GM21423 (cell line): ENCODE data around the gene HOXB5.

ENCODE experiments used
- ATAC-seq: cut with Tn5 transposase; IDR thresholded peaks from one replicate; pipeline ENCODE4 v1.9.1; 2021; ENCODE audit warnings: mild to moderate bottlenecking, moderate library complexity; ENCODE audit not compliant: unreplicated experiment

The HOXB5 gene

DNA sequence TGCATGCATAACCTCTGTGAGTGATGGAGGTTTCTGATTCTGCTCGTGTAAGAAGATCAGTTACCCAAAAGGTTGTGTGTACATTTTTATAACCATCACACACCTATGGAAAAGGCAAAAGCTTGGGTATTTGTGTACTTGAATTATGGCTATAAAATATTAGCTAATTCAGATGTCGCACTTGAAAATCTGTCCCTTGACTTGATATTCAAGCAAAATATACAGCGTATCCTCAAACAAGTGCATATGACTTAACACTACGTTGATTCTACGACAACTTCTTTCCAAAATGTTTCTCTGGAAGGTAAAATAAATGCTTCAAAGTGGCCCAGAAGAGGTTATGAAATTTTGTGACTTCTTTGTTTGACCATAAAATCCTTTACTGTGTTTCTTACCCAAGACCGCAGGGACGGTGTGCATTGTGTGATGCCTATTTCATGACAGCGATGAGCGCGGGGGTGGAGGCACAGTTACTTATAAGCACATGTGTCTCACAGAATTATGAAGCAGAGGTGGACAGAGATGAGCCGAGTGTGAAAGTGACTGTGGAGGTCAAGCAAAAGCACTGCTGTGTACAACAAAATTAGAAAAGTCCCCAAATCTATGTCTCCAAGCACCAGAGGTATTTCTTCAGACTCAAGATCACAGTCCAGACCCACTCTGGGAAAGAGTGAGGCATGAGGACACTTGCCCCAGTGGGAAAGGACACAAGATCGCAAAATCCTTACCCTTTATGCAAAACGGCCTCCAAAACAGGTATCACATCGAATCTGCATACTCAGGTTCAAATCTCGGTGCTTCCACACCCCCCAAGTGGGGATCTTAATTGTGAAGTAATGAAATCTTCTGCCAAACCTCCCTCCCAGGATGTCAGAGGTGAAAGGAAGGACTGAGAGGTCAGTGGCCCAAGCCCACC, 36.7 kb upstream of the HOXB5 start:
- no peak for ATAC-seq

DNA sequence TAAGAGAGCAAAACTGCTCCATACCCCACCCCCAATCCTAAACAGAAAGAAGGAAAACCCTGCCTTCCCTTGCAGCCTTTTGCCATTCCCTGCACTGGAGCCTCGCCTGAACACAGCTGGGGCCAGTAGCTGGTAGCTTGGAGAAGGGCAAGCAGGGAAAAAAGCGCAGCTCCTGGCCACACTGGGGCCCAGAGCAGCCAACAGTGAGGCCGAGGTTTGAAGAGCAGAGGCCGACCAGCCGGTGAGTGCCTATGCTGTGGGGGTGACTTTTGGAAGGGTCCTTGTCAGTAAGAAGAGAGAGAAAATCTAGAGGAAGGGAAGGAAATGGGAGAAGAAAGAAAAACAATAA, 35.8 kb upstream of the HOXB5 start:
- ATAC-seq: no peak

DNA sequence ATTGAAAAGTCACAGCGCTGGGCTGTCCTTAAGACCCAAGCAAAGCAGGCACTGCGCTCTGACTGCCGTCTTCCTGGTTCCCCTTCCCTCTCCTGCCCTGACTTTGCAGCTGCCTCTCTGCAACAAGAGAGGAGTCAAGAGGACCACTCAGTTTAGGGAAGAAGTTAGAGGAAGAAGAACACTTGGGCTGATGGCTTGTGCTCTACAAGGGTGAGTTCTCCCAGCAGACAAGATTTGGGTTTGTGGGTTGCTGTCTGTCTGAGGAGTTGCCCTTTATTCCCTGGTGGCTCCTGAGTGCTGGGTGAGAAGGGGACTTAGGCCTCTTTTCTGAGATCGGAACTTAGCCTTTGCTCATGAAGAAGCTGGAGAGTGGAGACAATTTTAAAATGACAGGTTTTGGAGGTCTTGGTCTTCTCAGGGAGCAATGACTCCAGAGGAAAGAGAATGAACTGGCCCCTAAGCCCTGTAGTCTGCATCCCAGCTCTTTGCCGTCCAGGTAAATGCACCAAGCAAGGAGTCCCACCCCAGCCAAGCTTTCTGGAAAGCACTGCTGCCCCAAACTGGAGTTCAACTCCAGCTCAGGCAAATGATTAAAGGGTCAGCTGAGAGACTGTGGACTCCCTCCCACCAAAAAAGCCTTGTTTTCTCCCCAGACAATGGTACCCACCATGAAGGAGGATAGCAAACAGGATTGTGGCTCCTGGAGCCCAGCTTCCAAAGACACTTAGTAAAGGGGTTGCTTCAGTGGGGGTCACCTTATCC, 35.3 kb upstream of the HOXB5 start:
- no peak for ATAC-seq

DNA sequence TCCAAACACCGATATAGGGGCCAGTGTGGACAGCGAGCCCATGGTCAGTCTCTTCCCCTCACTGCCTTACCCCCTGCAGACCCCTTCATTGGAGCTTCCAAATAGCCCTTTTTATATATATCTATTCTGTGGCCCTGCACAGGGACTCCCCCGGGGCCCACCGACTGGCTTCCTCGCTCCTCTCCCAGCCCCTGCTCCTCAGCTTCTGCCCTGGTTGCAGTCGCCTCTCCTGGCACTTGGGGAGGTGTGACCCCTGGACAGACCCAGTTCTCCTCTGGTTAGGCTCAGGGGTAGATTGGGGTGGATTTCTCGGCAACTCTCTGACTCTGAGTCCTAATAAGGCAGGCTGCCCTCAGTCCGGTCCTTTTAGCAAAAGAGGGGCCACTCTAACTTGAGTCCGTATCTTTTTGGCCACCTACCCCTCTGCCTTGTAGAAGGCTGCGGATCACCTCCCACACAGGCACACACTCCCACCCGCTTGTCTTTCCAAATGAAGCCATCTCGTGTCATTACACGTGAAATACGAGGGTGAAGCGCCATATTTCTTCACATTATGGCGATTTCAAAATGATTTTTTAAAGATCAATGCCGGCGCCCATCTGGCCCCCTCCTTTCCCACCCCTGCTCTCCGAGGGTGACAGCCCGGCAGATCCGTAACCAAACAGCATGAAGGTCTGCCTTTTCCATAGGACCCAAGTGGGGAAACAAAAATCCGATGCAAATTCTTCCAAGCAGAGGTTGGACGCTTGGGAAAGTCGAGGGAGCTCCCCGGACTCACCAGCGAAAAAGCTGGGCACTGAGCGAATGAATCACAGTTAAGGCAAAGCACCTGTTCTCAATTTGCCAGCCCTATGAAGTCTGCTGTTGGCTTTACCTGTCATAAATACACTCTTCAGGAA, 34.3 kb upstream of the HOXB5 start:
- ATAC-seq: no peak

DNA sequence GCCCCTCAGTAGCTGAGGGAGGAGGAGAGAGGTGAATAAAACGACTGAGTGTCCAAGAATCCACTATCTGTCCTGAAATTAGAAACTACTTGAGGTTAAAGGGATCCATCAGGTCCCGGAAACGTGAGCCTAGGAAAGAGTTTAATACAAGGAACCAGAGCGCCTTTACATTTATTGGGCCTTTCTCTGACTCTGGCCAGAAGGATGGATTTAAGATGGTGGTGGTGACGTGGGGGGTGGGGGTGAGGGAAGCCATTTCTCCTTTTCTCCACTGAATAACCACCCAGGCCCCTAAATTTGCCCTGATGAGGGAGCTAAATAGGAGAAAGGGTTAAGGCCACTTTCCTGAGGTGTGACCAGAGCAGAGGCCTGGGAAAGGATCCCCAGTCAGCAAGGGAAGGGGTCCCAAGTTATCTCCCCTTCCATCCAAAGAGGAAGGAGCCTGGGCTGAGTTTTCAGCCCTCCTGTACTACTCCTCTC, 33.6 kb upstream of the HOXB5 start:
- no peak for ATAC-seq

DNA sequence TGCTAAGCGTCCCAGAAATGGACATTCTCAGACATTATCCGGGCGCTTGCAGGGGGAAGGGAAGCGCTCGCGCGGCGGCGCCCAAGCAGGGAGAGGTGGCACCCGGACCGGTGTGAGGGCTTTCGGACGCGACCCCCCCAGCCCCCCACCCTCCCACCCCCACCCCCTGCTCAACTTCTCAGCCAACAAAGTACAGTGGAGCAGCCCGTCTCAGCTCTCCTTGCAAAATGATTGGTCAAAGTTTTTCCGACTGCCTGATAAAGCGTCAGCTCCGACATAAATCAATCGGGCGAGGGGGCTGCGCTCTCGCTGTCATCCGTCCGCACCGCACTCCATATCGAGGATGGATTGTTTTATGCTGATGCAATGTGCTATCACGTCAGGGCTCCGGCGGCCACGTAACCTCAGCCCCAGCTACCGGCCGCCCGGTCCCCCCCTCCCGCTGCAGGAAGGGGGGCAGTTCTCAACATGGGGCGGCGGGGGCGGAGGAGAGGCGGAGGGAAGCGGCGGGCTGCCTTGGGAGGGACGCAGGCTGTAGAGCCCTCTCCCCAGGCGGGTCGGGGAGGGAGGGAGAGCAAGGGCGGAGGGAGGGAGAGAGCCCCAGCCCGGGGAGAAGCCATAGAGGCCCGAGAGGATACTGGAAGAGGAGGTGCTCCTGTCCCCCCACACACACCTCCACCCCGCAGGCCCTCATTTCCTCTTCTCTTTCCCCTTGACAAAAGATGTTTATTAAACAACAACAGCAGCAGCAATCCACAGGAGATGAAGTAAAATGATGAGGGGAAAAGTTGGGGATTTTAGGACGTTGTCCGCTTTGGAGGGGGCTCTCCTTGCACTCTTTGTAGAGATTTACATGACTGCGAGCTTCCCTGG, 32.9 kb upstream of the HOXB5 start, which contains the start of gene HOXB9:
HOXB9 (minus strand) TSS at position 114 of the 873 bp plus-strand sequence; CDS start at position 25, 89 bp downstream.
- ATAC-seq: no peak

DNA sequence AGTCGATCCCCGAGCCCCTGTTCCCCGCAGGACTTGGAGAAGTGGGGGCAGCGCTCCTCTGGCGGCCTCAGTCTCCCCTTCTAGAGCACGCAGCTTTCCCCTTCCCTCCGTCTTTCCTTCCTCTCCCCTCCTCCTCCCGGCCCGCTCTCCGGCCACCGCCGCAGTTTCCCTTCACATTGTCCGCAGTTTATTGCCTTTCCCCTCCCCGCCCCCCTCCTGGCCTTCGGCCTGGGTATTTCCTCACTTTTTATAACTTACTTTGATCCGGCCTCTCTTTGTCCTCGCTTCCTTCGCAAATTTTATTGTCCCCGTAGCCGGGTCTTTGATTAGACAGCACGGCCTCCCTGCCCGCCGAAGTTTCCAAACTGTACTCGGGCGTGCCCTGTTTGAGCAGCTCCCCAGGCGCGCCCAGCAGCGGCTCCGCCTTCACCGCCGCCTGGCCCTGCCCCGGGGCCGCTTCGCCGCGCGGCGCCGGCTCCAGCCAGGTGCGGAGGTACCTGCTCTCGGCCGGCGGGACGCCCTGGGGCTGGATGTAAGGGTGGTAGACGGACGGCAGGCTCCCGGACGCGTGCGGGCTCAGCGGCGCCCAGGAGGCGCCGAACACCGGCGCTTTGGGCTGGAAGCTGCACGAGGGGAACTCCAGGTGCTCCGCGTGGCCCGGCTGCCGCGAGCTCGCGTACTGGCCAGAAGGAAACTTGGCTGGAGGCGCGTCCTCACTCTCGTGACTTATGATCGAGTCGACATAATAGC, 32.1 kb upstream of the HOXB5 start:
- no peak for ATAC-seq

DNA sequence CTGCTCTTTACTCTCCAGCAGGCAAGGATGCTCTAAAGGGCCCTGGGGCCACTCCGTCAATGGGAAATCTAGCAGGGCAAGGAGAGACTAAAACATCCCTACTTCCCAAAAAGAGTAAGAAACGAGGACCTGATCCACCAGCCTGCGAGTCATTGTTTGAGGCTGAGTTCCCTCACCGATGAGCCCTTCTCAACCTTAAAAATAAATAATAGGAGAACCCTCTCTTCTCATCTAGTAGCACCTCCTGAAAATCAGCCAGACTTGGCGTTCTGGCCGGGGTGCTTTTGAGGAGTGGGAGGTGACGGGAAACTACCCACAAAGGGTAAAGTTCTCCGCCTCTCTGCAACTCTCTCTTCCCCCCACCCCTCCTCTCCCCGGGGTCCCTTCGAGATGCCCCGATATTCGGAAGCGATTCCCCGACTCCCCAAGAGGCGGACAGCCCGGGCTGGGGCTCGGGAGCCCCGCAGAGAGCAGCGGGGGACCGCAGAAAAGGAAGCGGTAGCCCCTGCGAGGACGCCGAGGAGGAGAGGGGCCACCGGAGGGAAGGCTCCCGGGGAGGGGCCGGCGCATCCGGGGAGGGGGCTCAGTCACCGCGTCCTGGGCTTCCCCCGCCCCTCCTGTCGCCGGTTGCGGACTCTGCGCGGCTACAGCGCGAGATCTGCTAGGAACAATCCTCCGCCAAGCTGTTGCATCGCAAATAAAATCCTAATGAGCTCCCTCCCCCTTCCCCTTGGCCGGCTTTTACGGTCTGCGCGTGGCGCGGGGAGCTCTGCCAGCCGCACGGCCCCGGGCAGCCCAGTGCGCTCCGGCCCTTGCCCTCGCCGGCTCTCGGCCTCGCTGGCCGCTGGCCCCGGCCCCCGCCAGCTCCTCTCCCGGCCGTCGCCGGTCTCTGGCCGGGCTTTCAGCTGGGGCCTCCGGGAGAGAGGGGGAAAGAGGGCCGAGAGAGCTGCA, 31.2 kb upstream of the HOXB5 start:
- no peak for ATAC-seq

DNA sequence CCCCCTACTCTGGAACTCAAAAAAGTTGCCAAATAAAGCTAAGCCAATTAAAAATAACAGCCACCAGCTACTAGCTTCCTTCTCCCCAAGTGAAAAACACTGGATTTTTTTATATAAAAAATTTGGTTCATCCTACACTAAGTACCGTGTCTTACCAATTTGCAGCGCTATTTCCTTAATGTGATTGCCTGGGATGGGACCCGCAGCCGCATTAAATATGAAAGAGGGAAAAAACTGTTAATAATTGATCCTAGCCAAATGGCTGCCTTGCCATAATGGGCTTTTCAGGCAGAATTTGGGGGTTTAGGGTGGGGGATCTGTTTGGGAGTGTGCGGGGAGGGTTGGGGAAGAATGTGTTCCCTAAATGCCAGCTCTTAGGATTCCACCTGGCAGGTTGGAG, 30.5 kb upstream of the HOXB5 start:
- ATAC-seq: no peak

DNA sequence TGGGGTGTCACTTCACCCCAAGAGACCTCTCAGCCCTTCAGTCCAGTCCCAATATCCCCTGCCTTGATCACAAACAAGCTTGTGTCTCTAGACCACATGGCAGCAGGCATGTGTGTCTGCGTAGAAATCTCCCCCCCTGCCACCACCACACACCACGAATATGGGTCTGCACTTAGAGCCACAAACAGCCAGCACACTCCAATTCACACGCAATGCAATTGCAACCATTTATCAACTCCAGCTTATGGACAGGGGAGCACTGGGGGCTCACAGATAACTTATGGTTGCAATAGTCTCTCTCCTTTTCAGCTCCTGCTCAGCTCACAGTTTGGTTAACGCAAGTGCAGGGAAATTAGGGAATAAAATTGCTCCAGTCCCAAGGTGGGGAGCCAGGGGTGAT, 30.0 kb upstream of the HOXB5 start:
- no peak for ATAC-seq

DNA sequence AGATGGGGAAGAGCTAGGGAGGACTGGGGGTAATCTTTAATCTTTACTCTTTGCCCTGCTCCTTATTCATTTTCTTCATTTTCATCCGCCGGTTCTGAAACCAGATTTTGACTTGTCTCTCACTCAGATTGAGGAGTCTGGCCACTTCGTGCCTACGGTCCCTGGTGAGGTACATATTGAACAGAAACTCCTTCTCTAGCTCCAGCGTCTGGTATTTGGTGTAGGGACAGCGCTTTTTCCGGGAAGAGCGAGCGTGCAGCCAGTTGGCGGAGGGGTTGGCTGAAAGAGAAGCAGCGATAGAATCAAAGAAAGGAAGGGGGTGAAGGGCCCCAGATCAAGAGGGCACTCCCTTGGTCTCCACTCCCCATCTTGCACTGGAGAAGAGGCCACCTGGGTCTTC, 29.3 kb upstream of the HOXB5 start:
- no peak for ATAC-seq

DNA sequence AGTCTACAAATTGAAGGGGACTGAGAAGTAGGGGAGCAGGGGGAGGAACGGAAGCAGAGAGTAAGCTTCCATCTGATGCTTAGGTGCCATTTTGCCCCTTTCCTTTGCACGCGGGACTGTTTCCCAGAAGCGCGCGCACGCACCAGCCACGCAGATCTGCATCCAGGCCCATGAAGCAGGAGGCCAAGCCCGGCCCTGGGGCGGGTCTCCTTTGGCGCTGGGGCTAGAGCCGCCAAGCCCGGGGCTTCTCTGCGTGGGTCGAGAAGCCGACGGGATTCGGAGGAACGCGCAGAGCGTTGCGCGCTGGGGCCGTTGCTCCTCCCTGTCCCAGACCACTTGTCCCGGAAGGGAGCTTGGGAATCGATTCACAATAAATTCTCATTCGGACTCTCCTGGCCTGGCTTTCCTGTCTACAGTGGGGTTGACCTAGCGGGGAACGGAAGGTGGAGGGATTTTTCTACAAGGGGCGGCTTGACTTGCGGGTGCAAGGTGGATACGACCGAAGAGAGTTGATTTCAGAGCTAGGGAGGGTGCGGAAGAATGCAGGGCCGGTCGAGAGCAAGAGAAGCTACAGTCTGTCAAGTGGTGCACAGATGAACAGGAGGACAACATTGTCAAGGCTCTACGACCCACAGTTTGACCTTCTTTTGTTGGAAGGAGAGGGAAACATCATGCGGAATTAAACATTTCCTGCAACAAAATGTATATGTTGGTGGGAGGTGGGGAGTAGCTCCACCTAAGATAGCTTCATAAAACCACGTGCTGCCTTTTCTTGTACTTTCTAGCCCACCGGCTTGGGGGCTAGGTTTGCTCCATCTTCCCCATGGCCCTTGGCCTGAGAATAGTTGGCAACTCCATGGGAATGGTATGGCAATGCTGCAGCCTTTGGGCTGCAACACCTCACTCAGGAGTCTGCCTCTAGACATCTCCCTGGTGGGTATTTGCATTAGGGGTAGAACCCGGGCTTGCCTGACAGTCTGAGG, 28.1 kb upstream of the HOXB5 start:
- no peak for ATAC-seq

DNA sequence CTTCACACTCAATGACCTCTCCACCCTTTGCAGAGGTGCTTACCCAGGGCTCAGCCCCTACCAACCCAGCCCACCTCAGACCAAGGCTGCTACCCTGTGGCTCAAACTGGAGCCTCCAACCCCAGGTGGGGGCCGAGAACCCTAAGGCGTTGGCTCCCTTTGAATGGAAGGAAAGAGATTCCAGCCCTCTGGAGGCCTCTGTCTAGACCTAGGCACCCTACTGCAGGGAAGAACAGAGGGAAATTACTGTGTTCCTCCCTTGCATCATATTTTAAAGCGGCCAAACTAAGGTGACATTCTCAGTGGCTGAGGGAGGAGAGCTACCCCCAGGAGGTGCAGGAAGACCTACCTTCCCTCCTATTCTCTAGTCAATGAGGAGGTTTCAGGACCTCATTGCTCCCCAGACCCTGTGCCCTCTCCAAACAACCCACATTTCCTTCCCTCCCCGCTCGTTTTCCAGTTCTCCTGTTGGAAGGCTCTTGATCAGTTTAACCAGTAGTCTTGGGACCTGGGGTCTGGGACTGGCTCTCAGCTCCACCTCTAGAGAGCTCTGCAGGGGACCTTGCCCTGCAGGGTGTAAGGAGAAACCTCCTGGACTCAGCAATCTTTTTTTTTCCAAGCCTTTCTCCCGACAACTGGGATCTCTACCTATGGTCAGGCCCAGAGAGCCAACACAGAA, 27.0 kb upstream of the HOXB5 start:
- ATAC-seq: no peak

DNA sequence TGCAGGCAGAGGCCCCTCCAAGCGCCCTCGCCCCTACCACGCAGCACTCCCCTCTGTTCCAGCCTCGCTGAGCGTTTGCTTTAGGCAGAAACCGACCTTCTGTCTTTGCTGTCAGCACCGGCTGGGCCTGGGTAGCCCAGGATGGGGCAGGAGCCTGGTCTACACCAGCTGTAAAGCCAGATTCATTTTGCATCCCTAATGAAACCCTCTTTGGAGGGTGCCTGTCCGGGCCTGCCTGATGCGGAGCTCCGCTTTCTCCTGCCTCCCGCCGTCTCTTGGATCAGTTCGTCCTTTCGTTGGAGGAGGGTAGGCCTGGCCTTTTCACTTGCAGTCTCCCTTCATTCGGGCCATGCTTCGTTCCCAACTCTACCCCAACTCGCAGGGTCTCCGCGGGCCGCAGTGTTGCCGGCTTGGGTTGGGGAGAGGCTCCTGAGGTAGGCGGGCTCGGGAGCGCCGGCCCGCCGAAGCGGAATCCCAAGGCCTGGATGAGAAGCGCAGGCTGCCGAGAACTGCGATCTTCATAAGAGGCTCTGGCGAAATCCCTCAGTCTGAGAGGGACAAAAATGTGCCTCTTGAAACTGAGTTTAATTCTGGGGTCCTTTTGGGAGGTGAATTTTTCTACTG, 26.4 kb upstream of the HOXB5 start:
- no peak for ATAC-seq

DNA sequence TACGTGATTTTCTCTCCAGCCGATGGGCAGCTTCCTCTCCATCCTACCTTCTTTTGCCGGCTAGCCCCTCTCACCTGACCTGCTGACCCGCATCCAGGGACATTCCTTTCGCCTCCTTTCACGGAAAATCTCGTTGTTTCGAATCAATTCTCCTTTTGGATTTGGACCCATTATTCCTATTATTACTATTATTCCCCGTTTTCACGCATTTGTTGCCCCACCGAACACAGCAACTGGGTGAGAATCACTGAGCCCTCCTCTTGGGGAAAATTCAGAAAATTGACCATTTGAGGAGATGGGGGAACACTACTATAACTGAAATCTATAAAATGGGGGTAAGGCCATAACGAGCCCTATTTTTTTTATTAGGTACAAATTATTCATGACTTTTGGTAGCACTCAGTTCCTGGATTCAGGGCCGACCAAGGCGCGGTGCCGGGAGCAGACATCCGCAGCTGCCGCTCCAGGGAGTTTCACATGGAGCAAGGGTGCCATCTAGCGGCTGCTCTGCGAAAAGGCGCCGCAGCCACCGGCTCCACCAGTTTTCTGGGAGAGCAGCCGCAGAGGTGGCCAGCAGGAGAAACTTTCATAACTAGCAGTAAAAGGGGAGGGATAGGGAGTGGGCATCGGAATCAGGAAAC, 24.8 kb upstream of the HOXB5 start:
- ATAC-seq: no peak
